GM19099 (cell line): ENCODE measurements around the gene KRT80.

Source experiments
- POLR2A ChIP-seq: IDR thresholded peaks from 3 replicates; pipeline ENCODE4 v1.6.1; 2011; ENCODE audit warnings: low read depth; ENCODE audit not compliant: insufficient read length; ENCODE audit errors: extremely low read depth

Gene KRT80

DNA sequence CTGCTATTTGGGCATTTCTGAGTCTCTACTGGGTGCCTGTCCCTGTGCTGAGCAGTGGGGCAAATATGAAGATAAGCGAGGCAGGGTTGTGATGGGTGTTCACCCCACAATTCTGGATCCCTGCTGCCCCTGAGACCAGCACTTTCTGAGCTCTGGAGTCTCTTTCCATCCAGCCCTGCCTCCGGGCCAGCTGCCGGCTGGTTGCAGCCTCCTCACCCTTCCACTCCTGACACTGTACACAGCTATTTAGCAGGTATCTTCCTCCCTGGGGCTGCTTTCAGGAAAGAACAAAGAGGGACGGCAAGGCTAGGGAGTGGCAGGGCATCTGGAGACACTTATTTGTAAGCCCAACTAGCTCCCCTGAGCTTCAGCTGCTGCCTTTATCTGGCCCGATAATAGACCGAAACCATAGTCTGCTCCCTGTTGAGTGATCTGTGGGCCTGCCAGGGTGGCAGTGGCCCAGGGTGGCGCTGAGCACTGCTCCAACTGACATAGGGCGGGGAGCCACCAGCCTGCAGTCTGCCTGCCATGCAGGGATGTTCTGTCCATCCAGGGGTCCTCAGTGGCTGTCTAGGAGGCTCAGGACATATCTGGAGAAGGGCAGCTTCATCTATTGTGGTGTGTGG lies 7.6 kb upstream of the KRT80 start:
- TF ChIP-seq POLR2A = no peak

DNA sequence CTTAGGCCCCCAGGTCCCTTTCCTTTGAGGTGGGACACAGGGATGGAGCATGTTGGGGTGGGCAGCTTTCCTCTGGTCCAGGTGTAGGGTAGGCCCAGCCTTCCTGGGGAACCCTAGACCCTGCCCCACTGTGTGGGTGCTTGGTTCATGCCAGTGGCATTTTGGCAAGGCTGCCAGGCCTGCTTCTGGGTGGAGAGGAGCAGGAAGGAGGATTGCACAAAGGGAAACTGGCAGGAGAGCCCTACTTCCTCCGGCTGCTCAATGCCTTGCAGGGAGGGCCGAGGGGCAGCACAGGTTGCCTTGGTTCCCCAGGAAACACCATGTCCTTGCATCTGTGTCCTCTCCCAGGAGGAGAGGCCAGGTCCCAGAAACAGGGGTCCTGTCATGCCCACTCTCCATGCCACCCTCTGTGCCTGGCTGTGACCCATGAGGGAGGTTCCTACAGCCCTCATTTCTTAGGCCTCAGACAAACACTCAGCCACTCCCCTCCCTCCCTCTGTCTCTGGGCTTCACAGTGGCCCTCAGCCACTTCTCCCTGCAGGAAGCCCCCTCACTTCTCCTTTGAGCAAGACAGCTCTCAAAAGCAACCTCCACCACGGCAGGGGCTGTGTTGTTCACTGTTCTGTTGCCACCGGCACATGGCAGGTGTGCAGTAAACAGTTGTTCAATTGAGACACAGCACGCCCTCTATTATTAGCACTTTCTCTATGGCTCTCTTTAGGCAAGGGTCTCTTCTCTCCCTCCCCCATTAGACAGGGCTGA lies 6.8 kb upstream of the KRT80 start:
- no peak for TF ChIP-seq POLR2A

DNA sequence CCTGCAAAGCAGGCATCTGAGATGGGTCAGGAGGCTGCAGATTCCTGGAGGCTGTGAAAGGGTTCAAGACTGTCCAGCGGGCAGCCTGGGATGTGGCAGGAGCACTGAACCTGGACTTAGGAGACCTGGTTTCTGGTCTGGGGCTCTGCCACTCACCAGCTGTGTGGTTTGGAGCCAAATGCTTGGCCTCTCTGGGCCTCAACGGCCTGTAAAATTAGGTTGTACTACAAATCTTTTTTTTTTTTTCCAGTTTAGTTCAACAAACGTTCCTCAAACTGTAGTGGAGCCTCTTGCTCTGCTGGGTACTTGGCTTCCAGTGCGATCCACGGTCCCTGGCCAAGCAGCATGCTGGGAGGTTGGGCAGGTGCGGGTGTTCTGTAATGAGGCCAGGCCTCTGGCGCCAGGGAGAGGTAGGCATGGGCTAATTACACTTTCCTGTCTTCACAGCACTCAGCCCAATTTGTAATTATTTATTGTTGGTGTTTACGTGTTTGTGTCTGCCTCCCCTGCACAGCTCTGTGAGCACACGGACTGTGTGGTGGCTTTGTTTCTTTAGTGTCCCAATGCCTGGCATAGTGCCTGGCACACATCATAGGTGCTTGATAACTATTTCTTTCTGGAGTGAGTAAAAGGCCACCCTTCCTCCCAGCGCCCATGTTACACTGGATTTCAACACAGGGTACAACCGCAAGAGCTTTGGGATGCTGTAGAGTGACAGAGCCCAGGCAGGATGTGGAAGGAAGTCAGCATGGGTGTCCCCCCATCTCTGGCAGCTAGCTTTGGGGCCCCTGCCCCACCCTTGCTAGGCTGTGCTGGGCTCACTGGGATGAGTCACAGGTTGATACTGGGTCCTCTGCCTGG lies 5.8 kb upstream of the KRT80 start:
- no peak for TF ChIP-seq POLR2A

- TF ChIP-seq POLR2A = no peak
Observed at GRCh38 chr12:52195065-52195730, 3.4 kb upstream of the KRT80 start.

- no peak for TF ChIP-seq POLR2A
Observed at GRCh38 chr12:52193991-52194390, 2.2 kb upstream of the KRT80 start.

GRCh38 chr12:52193532-52193931 lies 1.7 kb upstream of the KRT80 start:
- TF ChIP-seq POLR2A = no peak

DNA sequence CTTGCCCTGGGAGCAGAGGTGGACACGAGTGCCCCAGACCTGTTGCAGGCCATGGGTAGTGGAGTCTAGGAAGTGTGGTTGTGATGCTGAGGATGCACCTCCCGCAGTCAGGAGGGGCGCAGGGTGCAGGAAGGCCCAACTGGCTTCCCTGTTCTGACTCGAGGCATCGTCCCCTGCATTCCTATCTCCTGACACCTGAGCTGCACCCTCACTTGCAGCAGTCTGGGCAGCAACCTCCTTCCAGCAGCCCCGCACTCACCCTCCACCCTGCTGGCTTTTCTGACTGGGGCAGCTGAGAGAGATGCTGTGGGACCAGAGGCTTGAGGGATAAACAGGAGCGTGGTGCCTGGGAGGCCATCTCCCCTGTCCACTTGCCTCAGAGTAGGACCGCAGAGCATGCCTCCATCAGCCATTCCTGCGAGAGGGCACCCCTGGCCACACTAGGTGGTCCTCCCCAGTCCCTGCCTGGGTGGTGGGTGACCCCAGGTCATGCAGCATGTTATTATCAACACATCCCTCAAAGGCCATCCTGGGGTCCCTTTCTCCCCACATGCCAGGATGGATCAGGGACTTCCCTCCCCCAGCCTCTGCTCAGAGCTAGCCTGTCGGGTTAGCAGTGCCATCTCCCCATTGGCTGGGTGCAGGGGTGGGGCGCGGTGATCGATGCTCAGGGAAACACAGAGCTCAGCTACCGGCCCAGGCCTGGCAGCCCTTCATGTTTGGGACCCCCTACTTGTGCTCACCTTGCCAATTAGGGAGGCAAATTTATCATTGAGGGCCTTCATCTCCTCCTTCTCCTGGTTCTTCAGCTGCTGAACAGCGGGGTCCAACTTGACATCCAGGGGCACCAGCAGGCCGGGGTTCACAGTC lies 719 bp downstream of the KRT80 start:
- no peak for TF ChIP-seq POLR2A

DNA sequence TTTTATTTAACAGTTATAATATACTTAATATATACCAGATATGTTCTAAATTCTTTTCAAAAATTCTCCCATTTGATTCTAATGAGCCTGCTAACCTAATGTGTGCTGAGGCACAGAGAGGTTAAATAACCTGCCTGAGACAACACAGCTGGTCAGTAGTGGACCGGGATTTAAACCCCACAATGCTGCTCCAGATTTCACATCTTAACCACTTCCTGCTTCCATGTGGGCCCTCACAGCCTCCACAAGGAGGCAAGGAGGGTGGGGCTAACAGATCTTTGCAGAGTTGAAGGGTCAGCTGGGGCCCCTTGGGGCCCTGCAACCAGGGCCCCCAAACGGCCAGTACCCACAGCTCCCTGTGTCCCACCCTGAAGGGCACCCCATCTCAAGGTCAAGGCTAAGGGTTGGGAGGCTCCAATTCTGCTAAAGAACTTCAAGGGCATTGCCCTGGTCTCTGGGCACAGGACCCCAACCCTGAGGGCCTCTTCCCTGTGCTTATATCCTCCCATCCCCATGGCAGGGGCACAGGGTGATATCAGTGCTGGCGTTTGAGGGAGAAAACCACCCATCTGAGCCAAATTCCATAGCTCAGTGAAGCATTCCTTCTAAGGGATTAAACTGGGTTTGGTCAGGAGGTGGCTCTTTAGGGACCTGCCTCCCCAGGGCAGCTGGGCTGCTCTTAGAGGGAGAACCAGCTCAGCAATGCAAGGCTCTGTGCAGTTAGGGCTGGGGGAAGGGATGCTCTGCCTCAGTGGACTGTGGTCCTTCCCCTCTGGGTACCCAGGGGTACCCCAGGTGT lies 2.2 kb downstream of the KRT80 start:
- TF ChIP-seq POLR2A = no peak

DNA sequence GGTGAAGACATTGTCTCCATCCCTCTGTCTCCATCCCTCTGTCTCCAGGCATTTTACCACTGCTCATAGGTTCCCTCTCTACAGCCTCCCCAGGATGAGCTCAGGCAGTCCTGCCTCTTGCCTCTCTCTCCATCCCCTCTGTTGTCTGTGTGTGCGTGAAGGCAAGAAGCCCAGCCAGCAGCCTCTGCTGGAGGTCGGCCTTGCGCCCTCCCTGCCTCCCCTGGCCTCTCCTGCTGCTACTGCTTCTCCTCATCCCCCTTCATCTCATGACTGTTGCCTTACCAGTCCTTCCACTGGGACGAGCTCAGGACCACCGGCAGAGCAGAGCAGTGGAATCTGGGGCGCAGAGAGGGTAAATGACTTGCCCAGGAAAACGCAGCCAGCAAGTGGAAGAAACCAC lies 3.2 kb downstream of the KRT80 start:
- no peak for TF ChIP-seq POLR2A

- no peak for TF ChIP-seq POLR2A
Observed at GRCh38 chr12:52187640-52188039, 4.2 kb downstream of the KRT80 start.

GRCh38 chr12:52187206-52187605 lies 4.6 kb downstream of the KRT80 start:
- no peak for TF ChIP-seq POLR2A

DNA sequence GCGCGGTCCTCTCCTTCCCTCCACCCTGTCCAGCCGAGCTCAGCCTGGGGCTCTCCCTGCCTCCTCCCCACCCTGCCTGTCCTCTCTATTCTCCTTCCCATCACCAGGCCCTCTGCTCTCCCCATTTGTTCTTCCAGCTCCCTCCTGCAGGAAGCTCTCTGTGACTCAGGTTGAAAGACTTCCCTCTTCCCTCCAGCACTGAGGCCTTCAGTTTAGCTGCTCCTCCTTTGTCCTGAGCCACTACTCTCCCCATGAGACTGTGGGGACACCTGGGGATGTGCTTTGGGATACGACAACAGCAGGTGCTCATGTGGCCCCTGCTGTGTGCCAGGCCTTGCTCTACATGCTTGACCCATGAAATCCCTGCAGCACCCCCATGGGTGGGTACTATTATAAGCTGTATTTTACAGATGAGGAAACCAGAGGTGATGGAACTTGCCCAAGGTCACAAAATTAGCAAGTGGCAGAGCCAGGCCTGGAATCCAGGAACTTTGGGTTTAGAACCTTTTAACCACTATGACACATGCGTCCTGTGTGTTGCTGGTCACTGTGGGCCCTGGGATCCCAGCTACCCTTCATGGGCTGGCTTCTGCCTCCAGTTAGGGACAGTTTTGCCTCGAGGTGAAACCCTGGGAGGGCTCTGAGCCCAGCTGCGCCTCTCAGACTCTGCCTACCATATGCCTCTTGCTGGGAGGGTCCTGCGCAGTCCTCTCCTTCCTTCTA lies 5.5 kb downstream of the KRT80 start:
- no peak for TF ChIP-seq POLR2A
